Activated CD4-positive, CD25-positive, alpha-beta regulatory T cell treated with anti-CD3 and anti-CD28 coated beads, Interleukin-2, amount 50 U/mL, for 72 hours (primary cell): ENCODE data around the gene COX7A2.

ENCODE experiments used
- DNase-seq: peaks from one replicate; pipeline ENCODE4 v3.0.0; 2021

COX7A2 gene

GRCh38 chr6:75196081-75196687 lies 47.4 kb downstream of the COX7A2 start:
- DNase-seq = no peak

- no peak for DNase-seq
Observed at GRCh38 chr6:75188221-75188925, 55.2 kb downstream of the COX7A2 start.
